GM18873 (cell line): ENCODE measurements around the gene ULK4.

Experiments
- ATAC-seq: cut with Tn5 transposase; IDR thresholded peaks from one replicate; pipeline ENCODE4 v1.9.1; 2021; ENCODE audit warnings: mild to moderate bottlenecking, moderate library complexity, moderate number of reproducible peaks; ENCODE audit not compliant: unreplicated experiment, low FRiP score

The ULK4 gene

GRCh38 chr3:41244620-41245336, 717.1 kb downstream of the ULK4 start:
- no peak for ATAC-seq

- no peak for ATAC-seq
Measured at GRCh38 chr3:41243183-41243582, 718.7 kb downstream of the ULK4 start.

GRCh38 chr3:41241800-41242571, 719.9 kb downstream of the ULK4 start:
- no peak for ATAC-seq

- ATAC-seq: no peak
Measured at GRCh38 chr3:41241161-41241560, 720.7 kb downstream of the ULK4 start.

- no peak for ATAC-seq
Measured at GRCh38 chr3:41239587-41239986, 722.3 kb downstream of the ULK4 start.

GRCh38 chr3:41237907-41238306, 724.0 kb downstream of the ULK4 start:
- no peak for ATAC-seq

- ATAC-seq: no peak
Measured at GRCh38 chr3:41236228-41236627, 725.7 kb downstream of the ULK4 start.

- ATAC-seq: no peak
Measured at GRCh38 chr3:41234823-41235721, 726.8 kb downstream of the ULK4 start.

GRCh38 chr3:41224120-41224806, 737.6 kb downstream of the ULK4 start:
- no peak for ATAC-seq

- ATAC-seq: no peak
Measured at GRCh38 chr3:41223691-41224090, 738.2 kb downstream of the ULK4 start.

GRCh38 chr3:41223078-41223477, 738.8 kb downstream of the ULK4 start:
- no peak for ATAC-seq

- ATAC-seq: no peak
Measured at GRCh38 chr3:41222501-41222900, 739.4 kb downstream of the ULK4 start.

GRCh38 chr3:41222012-41222411, 739.9 kb downstream of the ULK4 start:
- no peak for ATAC-seq

- ATAC-seq: no peak
Measured at GRCh38 chr3:41220906-41221677, 740.8 kb downstream of the ULK4 start.

GRCh38 chr3:41219424-41219823, 742.5 kb downstream of the ULK4 start:
- ATAC-seq: no peak

- no peak for ATAC-seq
Measured at GRCh38 chr3:41216993-41217392, 744.9 kb downstream of the ULK4 start.

- ATAC-seq: no peak
Measured at GRCh38 chr3:41216422-41216821, 745.5 kb downstream of the ULK4 start.

GRCh38 chr3:41213588-41213987, 748.3 kb downstream of the ULK4 start:
- ATAC-seq: no peak

GRCh38 chr3:41212088-41212487, 749.8 kb downstream of the ULK4 start:
- ATAC-seq: no peak

GRCh38 chr3:41210966-41211365, 750.9 kb downstream of the ULK4 start:
- ATAC-seq: no peak
